Glutamatergic neuron (in vitro differentiated cells): ENCODE measurements around the gene IP6K1. TPM values are rescaled to one million over a fixed set of nuclear protein-coding genes. Genes with fewer than 3 reads are reported as not detected.

Experiments
- DNase-seq: peaks from one replicate; pipeline ENCODE4 v3.0.0; 2022
- H3K27ac Mint-ChIP-seq: one replicate; pipeline ENCODE4 v1.8.0; 2020; ENCODE audit warnings: mild to moderate bottlenecking, mixed read lengths, inconsistent platforms; ENCODE audit not compliant: unreplicated experiment
- H3K27me3 Mint-ChIP-seq: one replicate; pipeline ENCODE4 v1.8.0; 2020; ENCODE audit warnings: mild to moderate bottlenecking, moderate library complexity, mixed read lengths, inconsistent platforms; ENCODE audit not compliant: unreplicated experiment
- H3K36me3 Mint-ChIP-seq: one replicate; pipeline ENCODE4 v1.8.0; 2020; ENCODE audit warnings: mild to moderate bottlenecking, mixed read lengths, inconsistent platforms; ENCODE audit not compliant: unreplicated experiment
- H3K4me1 Mint-ChIP-seq: one replicate; pipeline ENCODE4 v1.8.0; 2020; ENCODE audit warnings: mild to moderate bottlenecking, low read depth, mixed read lengths, inconsistent platforms; ENCODE audit not compliant: unreplicated experiment
- H3K4me3 Mint-ChIP-seq: one replicate; pipeline ENCODE4 v1.8.0; 2020; ENCODE audit warnings: mild to moderate bottlenecking, mixed read lengths, inconsistent platforms; ENCODE audit not compliant: unreplicated experiment
- H3K9me3 Mint-ChIP-seq: one replicate; pipeline ENCODE4 v1.8.0; 2020; ENCODE audit warnings: mild to moderate bottlenecking, moderate library complexity, mixed read lengths, inconsistent platforms; ENCODE audit not compliant: unreplicated experiment
- CTCF ChIP-seq: fragments of 200-600 bp; sonication (generic); IDR thresholded peaks from one replicate; pipeline ENCODE4 v1.5.0; 2021; ENCODE audit not compliant: partially characterized antibody, unreplicated experiment
- total RNA-seq: library from RNA; stranded (reverse); fragmentation: NEBNext Ultra II Directional; extraction: Animal tissue kit (Norgen Biotek cat#: 25700); gene quantifications from one replicate; pipeline ENCODE4 v1.2.1, GENCODE V29; 2021; ENCODE audit not compliant: unreplicated experiment

Gene IP6K1
- total RNA-seq, 1 donor from 2014 or later: 44.6 TPM

GRCh38 chr3:49740427-49740826, 45.9 kb downstream of the IP6K1 start:
- no peak for DNase-seq
- peak overlapping the region; percentile 32 for H3K4me3 Mint-ChIP-seq
- no peaks in the 10 kb centered on the region for H3K4me1 Mint-ChIP-seq
- H3K27ac Mint-ChIP-seq: no peak overlapping the region
- no peak for TF ChIP-seq CTCF
- no peaks in the 10 kb centered on the region for H3K36me3 Mint-ChIP-seq
- peaks cover 1% of the 10 kb centered on the region for H3K27me3 Mint-ChIP-seq
- peaks cover 2% of the 10 kb centered on the region for H3K9me3 Mint-ChIP-seq

GRCh38 chr3:49738067-49738713, 48.2 kb downstream of the IP6K1 start:
- no peak for TF ChIP-seq CTCF
- H3K36me3 Mint-ChIP-seq: no peaks in the 10 kb centered on the region

GRCh38 chr3:49734752-49735151, 51.6 kb downstream of the IP6K1 start:
- Mint-ChIP-seq H3K27ac (no peak overlapping the region), H3K27me3 (peaks cover 1% of the 10 kb centered on the region), H3K36me3 (no peaks in the 10 kb centered on the region), H3K9me3 (peaks cover 4% of the 10 kb centered on the region), H3K4me3 (no peak overlapping the region), H3K4me1 (no peaks in the 10 kb centered on the region)
- DNase-seq: no peak
- TF ChIP-seq CTCF: no peak

More at GRCh38 chr3:49738067-49738713, 48.2 kb downstream of the IP6K1 start:
- no peak for DNase-seq
- Mint-ChIP-seq H3K9me3 (peaks cover 4% of the 10 kb centered on the region), H3K27me3 (peaks cover 1% of the 10 kb centered on the region), H3K4me3 (no peak overlapping the region), H3K27ac (peak overlapping the region; percentile 1), H3K4me1 (no peaks in the 10 kb centered on the region)

- no peaks in the 10 kb centered on the region for H3K36me3 Mint-ChIP-seq
These were observed 52.8 kb downstream of the IP6K1 start for GRCh38 chr3:49733551-49733950.

More at GRCh38 chr3:49733551-49733950, 52.8 kb downstream of the IP6K1 start:
- H3K9me3 Mint-ChIP-seq: peaks cover 4% of the 10 kb centered on the region
- H3K4me1 Mint-ChIP-seq: no peaks in the 10 kb centered on the region
- TF ChIP-seq CTCF: no peak
- no peak overlapping the region for H3K27ac Mint-ChIP-seq
- H3K27me3 Mint-ChIP-seq: peaks cover 1% of the 10 kb centered on the region
- DNase-seq: no peak
- no peak overlapping the region for H3K4me3 Mint-ChIP-seq
